ENCODE data around the gene LHFPL3.

LHFPL3 gene

DNA sequence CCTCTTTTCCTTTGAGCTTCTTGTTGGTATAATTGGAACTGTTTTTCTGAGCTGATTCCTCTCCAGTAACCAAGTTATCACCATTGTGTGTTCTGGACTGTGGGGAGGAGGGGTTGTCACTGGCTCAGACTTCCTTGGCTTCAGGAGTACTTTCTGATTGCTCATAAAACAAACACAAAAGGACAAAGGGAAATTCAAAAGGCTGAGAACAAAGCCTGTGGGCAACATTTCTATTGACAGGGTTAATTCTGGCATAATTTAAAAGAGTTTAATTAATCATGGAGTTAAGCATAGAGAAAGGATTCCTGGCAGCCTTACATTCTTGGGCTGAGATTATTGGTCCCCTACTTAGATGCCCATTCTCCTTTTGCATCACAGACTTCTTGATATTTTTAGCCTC, 462.7 kb downstream of the LHFPL3 start:
- Histone ChIP-seq H3K4me3 (ENCODE audit: low read depth, low read length) (no peak overlapping the region), H3K9me3 (no peaks in the 10 kb centered on the region), H3K36me3 (no peaks in the 10 kb centered on the region), H3K27me3 (peaks cover 72% of the 10 kb centered on the region), H3K4me1 (no peaks in the 10 kb centered on the region)
- no peak for DNase-seq
- TF ChIP-seq, protein P1, sequence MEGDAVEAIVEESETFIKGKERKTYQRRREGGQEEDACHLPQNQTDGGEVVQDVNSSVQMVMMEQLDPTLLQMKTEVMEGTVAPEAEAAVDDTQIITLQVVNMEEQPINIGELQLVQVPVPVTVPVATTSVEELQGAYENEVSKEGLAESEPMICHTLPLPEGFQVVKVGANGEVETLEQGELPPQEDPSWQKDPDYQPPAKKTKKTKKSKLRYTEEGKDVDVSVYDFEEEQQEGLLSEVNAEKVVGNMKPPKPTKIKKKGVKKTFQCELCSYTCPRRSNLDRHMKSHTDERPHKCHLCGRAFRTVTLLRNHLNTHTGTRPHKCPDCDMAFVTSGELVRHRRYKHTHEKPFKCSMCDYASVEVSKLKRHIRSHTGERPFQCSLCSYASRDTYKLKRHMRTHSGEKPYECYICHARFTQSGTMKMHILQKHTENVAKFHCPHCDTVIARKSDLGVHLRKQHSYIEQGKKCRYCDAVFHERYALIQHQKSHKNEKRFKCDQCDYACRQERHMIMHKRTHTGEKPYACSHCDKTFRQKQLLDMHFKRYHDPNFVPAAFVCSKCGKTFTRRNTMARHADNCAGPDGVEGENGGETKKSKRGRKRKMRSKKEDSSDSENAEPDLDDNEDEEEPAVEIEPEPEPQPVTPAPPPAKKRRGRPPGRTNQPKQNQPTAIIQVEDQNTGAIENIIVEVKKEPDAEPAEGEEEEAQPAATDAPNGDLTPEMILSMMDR (IDR thresholded peaks at IDR 0.05; ENCODE audit: low read depth, low read length), result no peak

GRCh38 chr7:104793066-104793465, 464.7 kb downstream of the LHFPL3 start:
- H3K27me3 ChIP-seq, result peaks cover 75% of the 10 kb centered on the region
- no peaks in the 10 kb centered on the region for H3K4me1 ChIP-seq
- no peak overlapping the region for H3K4me3 ChIP-seq (ENCODE audit: low read depth, low read length)
- no peak for DNase-seq
- H3K36me3 ChIP-seq, result no peaks in the 10 kb centered on the region
- TF ChIP-seq, protein P1 (IDR thresholded peaks at IDR 0.05; ENCODE audit: low read depth, low read length), result no peak
- no peaks in the 10 kb centered on the region for H3K9me3 ChIP-seq

GRCh38 chr7:104794154-104794553, 465.8 kb downstream of the LHFPL3 start:
- DNase-seq, result no peak
- H3K9me3 ChIP-seq, result no peaks in the 10 kb centered on the region
- H3K4me1 ChIP-seq, result no peaks in the 10 kb centered on the region
- no peaks in the 10 kb centered on the region for H3K36me3 ChIP-seq
- TF ChIP-seq, protein P1 (IDR thresholded peaks at IDR 0.05; ENCODE audit: low read depth, low read length), result no peak
- H3K4me3 ChIP-seq (ENCODE audit: low read depth, low read length), result no peak overlapping the region
- H3K27me3 ChIP-seq, result peaks cover 71% of the 10 kb centered on the region

GRCh38 chr7:104794589-104794988, 466.2 kb downstream of the LHFPL3 start:
- no peaks in the 10 kb centered on the region for H3K36me3 ChIP-seq
- no peak for DNase-seq
- no peak overlapping the region for H3K4me3 ChIP-seq (ENCODE audit: low read depth, low read length)
- TF ChIP-seq, protein P1 (IDR thresholded peaks at IDR 0.05; ENCODE audit: low read depth, low read length), result no peak
- H3K9me3 ChIP-seq, result no peaks in the 10 kb centered on the region
- H3K27me3 ChIP-seq, result peaks cover 69% of the 10 kb centered on the region
- H3K4me1 ChIP-seq, result no peaks in the 10 kb centered on the region

DNA sequence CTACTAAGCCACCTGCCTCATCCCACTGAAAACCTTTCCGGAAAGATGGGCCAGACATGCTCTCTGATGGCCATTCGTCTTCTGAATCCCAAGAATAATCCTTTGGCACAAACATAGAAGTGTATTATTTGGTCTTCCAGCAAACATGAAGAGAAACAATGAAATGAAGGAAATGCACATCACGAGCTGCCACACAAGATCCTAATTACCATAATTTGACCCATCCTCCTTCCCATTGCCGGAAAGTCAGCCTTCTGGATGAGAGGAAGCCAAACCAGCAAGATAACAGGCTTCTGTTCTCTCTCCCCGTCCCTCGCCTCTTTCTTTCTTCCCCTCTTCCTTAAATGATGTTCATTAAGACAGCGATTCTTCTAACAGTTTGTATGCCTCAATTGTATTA, 466.7 kb downstream of the LHFPL3 start:
- TF ChIP-seq, protein P1 (IDR thresholded peaks at IDR 0.05; ENCODE audit: low read depth, low read length), result no peak
- Histone ChIP-seq H3K4me3 (ENCODE audit: low read depth, low read length) (no peak overlapping the region), H3K36me3 (no peaks in the 10 kb centered on the region), H3K4me1 (no peaks in the 10 kb centered on the region), H3K9me3 (no peaks in the 10 kb centered on the region), H3K27me3 (peaks cover 66% of the 10 kb centered on the region)
- DNase-seq, result no peak

GRCh38 chr7:104795616-104796398, 467.4 kb downstream of the LHFPL3 start:
- TF ChIP-seq, protein P1 (IDR thresholded peaks at IDR 0.05; ENCODE audit: low read depth, low read length), result no peak

More at GRCh38 chr7:104795616-104796398, 467.4 kb downstream of the LHFPL3 start:
- Histone ChIP-seq H3K27me3 (peaks cover 64% of the 10 kb centered on the region), H3K4me1 (no peaks in the 10 kb centered on the region), H3K36me3 (no peaks in the 10 kb centered on the region), H3K4me3 (ENCODE audit: low read depth, low read length) (no peak overlapping the region), H3K9me3 (no peaks in the 10 kb centered on the region)
- DNase-seq, result no peak

Measured in BE2C (cell line).